Mesothelial cell of epicardium (in vitro differentiated cells): ENCODE measurements around the gene RNPS1. TPM values are rescaled to one million over a fixed set of nuclear protein-coding genes. Genes with fewer than 3 reads are reported as not detected.
"Not testable (repeated sequence)": the region's sequence is repeated elsewhere in the genome, so short reads cannot be mapped to it uniquely, and the experiment has no call there.

Experiments
- DNase-seq, 2 experiments: peaks; one replicate each; pipeline ENCODE4 v3.0.0; 2021; ENCODE audit warnings: low spot score in 2 of 2; ENCODE audit not compliant: unreplicated experiment in 2 of 2
- H3K27ac Mint-ChIP-seq: 2 replicates; pipeline ENCODE4 v1.8.0; 2021; ENCODE audit warnings: mixed read lengths
- H3K27me3 Mint-ChIP-seq: 2 replicates; pipeline ENCODE4 v1.8.0; 2021; ENCODE audit warnings: low read depth, mixed read lengths
- H3K36me3 Mint-ChIP-seq: 2 replicates; pipeline ENCODE4 v1.8.0; 2021; ENCODE audit warnings: mixed read lengths
- H3K4me1 Mint-ChIP-seq: 2 replicates; pipeline ENCODE4 v1.8.0; 2021; ENCODE audit warnings: mixed read lengths
- H3K4me3 Mint-ChIP-seq: 2 replicates; pipeline ENCODE4 v1.8.0; 2021; ENCODE audit warnings: mild to moderate bottlenecking, moderate library complexity, mixed read lengths
- H3K9me3 Mint-ChIP-seq: 2 replicates; pipeline ENCODE4 v1.8.0; 2021; ENCODE audit warnings: mixed read lengths
- CTCF ChIP-seq: fragments of 200-600 bp; sonication (generic); IDR thresholded peaks from one replicate; pipeline ENCODE4 v1.5.0; 2021; ENCODE audit warnings: antibody characterized with exemption; ENCODE audit not compliant: unreplicated experiment
- total RNA-seq: library from RNA; stranded (reverse); gene quantifications from 3 replicates; pipeline ENCODE4 v1.2.1, GENCODE V29; 2021

RNPS1 gene
- total RNA-seq, 1 donor from 2014 or later, result 229 TPM

GRCh38 chr16:2244926-2245795 lies 22.8 kb downstream of the RNPS1 start:
- no peak overlapping the region for H3K27ac Mint-ChIP-seq
- DNase-seq, result no peak
- H3K4me1 Mint-ChIP-seq, result peaks cover 2% of the 10 kb centered on the region

GRCh38 chr16:2244301-2244700 lies 23.6 kb downstream of the RNPS1 start:
- TF ChIP-seq CTCF, result no peak
- no peak overlapping the region for H3K4me3 Mint-ChIP-seq
- no peaks in the 10 kb centered on the region for H3K9me3 Mint-ChIP-seq
- H3K27me3 Mint-ChIP-seq, result peaks cover 4% of the 10 kb centered on the region
- DNase-seq, result no peak
- no peak overlapping the region for H3K27ac Mint-ChIP-seq
- H3K36me3 Mint-ChIP-seq, result peaks cover 14% of the 10 kb centered on the region
- no peaks in the 10 kb centered on the region for H3K4me1 Mint-ChIP-seq

More at GRCh38 chr16:2244926-2245795, 22.8 kb downstream of the RNPS1 start:
- Mint-ChIP-seq H3K27me3 (no peaks in the 10 kb centered on the region), H3K9me3 (no peaks in the 10 kb centered on the region), H3K4me3 (no peak overlapping the region), H3K36me3 (peaks cover 8% of the 10 kb centered on the region)
- TF ChIP-seq CTCF, result no peak

GRCh38 chr16:2243781-2244180 lies 24.1 kb downstream of the RNPS1 start:
- Mint-ChIP-seq H3K9me3 (no peaks in the 10 kb centered on the region), H3K36me3 (peaks cover 14% of the 10 kb centered on the region), H3K4me3 (no peak overlapping the region), H3K4me1 (no peaks in the 10 kb centered on the region), H3K27ac (no peak overlapping the region), H3K27me3 (peaks cover 5% of the 10 kb centered on the region)
- no peak for DNase-seq
- no peak for TF ChIP-seq CTCF

- no peaks in the 10 kb centered on the region for H3K4me1 Mint-ChIP-seq
- H3K9me3 Mint-ChIP-seq, result no peaks in the 10 kb centered on the region
- TF ChIP-seq CTCF, result no peak
- no peak overlapping the region for H3K27ac Mint-ChIP-seq
- H3K27me3 Mint-ChIP-seq, result peaks cover 12% of the 10 kb centered on the region
- peaks cover 14% of the 10 kb centered on the region for H3K36me3 Mint-ChIP-seq
- H3K4me3 Mint-ChIP-seq, result no peak overlapping the region
- DNase-seq, result no peak
Observed at GRCh38 chr16:2243031-2243528, 24.8 kb downstream of the RNPS1 start.

GRCh38 chr16:2242598-2242997 lies 25.3 kb downstream of the RNPS1 start:
- DNase-seq, result no peak
- H3K9me3 Mint-ChIP-seq, result no peaks in the 10 kb centered on the region
- H3K36me3 Mint-ChIP-seq, result peaks cover 14% of the 10 kb centered on the region
- H3K27ac Mint-ChIP-seq, result no peak overlapping the region
- TF ChIP-seq CTCF, result no peak
- peaks cover 15% of the 10 kb centered on the region for H3K27me3 Mint-ChIP-seq
- H3K4me1 Mint-ChIP-seq, result peaks cover 2% of the 10 kb centered on the region
- no peak overlapping the region for H3K4me3 Mint-ChIP-seq

- not testable (repeated sequence) for H3K9me3 Mint-ChIP-seq, H3K4me3 Mint-ChIP-seq, H3K4me1 Mint-ChIP-seq, DNase-seq, H3K27ac Mint-ChIP-seq
- H3K27me3 Mint-ChIP-seq, result peaks cover 36% of the 10 kb centered on the region
- H3K36me3 Mint-ChIP-seq, result peaks cover 13% of the 10 kb centered on the region
Observed at GRCh38 chr16:2240331-2240730, 27.6 kb downstream of the RNPS1 start.
